HepG2 (cell line): ENCODE measurements around the gene RXRG. TPM values are rescaled to one million over a fixed set of nuclear protein-coding genes. Genes with fewer than 3 reads are reported as not detected.

Experiments used
- ATAC-seq: fragments of 200-7000 bp; cut with Tn5 transposase; 3 replicates; pipeline ENCODE4 v1.9.1; 2020; ENCODE audit warnings: mild to moderate bottlenecking, moderate library complexity
- BruUV-seq: library from RNA; stranded (reverse); fragments of 400-500 nt; replicated peaks from 2 replicates; lab custom pipeline; 2021; lab: Mats Ljungman, UMichigan
- CTCF ChIA-PET: fragments of 300-600 bp; formaldehyde crosslinking; extraction: SDS; loops from one replicate; lab custom pipeline; 2021; ENCODE audit warnings: low total read pairs, inconsistent platforms, low intra/inter-chr PET ratio; lab: Yijun Ruan, JAX
- POLR2A ChIA-PET: fragments of 350-600 bp; sonication (Branson Sonifier 250); formaldehyde crosslinking; loops from one replicate; lab custom pipeline; 2020; ENCODE audit warnings: antibody characterized with exemption, inconsistent platforms; lab: Yijun Ruan, JAX
- DNase-seq: peaks from one replicate; pipeline ENCODE4 v3.0.0-alpha.2; 2015; ENCODE audit warnings: low spot score
- FAIRE-seq: peaks from 3 replicates; lab custom pipeline; 2011; peaks lifted over from hg19 to GRCh38; lab: Jason Lieb, UNC
- H2AFZ ChIP-seq: one replicate; pipeline ENCODE4 v1.6.1; 2011; ENCODE audit warnings: low read length, inconsistent platforms
- H3K27ac ChIP-seq: fragments of 300-600 bp; 3 replicates; pipeline ENCODE4 v1.8.0; 2011; ENCODE audit warnings: mixed run types, mild to moderate bottlenecking, mixed read lengths, low read length, inconsistent platforms; ENCODE audit not compliant: insufficient read depth; ENCODE audit errors: extremely low read length
- H3K27me3 ChIP-seq, 2 experiments: fragments of 200-600 bp in 1 of 2; 2 replicates in 1 of 2; 3 replicates in 1 of 2; pipeline versions ENCODE4 v1.6.0 to v1.8.0; 2011; ENCODE audit warnings: low read length in 2 of 2, mild to moderate bottlenecking in 2 of 2, moderate library complexity in 2 of 2, inconsistent platforms in 1 of 2; ENCODE audit not compliant: insufficient read depth in 2 of 2, control insufficient read depth in 1 of 2
- H3K36me3 ChIP-seq, 2 experiments: fragments of 200-600 bp in 1 of 2; replicated peaks in 1 of 2; 2 replicates in 1 of 2; 3 replicates in 1 of 2; pipeline versions ENCODE4 v1.5.1 to v1.8.0; 2011; ENCODE audit warnings: low read length in 2 of 2, inconsistent platforms in 1 of 2; ENCODE audit not compliant: insufficient read depth in 2 of 2, control insufficient read depth in 1 of 2
- H3K4me1 ChIP-seq: 2 replicates; pipeline ENCODE4 v1.5.1; 2012; ENCODE audit warnings: low read length, inconsistent platforms; ENCODE audit not compliant: insufficient read depth
- H3K4me2 ChIP-seq: 2 replicates; pipeline ENCODE4 v1.6.0; 2011; ENCODE audit warnings: low read depth, low read length, inconsistent platforms
- H3K4me3 ChIP-seq, 3 experiments: fragments of 200-600 bp in 1 of 3; sonication (generic), shearing (Covaris generic) in 1 of 3; replicated peaks in 1 of 3; 2 replicates each; pipeline ENCODE4 v1.5.1; 2011 to 2016; ENCODE audit warnings: low read length in 3 of 3, inconsistent platforms in 2 of 3, low read depth in 2 of 3, mild to moderate bottlenecking in 2 of 3, control low read depth in 1 of 3, mixed read lengths in 1 of 3; ENCODE audit not compliant: insufficient read depth in 1 of 3
- H3K79me2 ChIP-seq: one replicate; pipeline ENCODE4 v1.6.1; 2011; ENCODE audit warnings: low read length, inconsistent platforms; ENCODE audit not compliant: insufficient read depth
- H3K9ac ChIP-seq: 2 replicates; pipeline ENCODE4 v1.6.0; 2011; ENCODE audit warnings: mild to moderate bottlenecking, low read depth, low read length, inconsistent platforms; ENCODE audit not compliant: insufficient read depth
- H3K9me3 ChIP-seq: 2 replicates; pipeline ENCODE4 v1.5.1; 2012; ENCODE audit warnings: mild to moderate bottlenecking, low read length
- H4K20me1 ChIP-seq: 2 replicates; pipeline ENCODE4 v1.6.0; 2011; ENCODE audit warnings: inconsistent platforms, mild to moderate bottlenecking, low read length, moderate library complexity; ENCODE audit not compliant: insufficient read depth
- HMG20A ChIP-seq: IDR thresholded peaks from 2 replicates; pipeline ENCODE4 v1.6.1; 2016; ENCODE audit warnings: borderline replicate concordance
- HMGXB3 ChIP-seq: sonication (generic); formaldehyde crosslinking; IDR thresholded peaks from 2 replicates; pipeline ENCODE4 v1.4.0; 2020; ENCODE audit warnings: missing genetic modification reagents, borderline replicate concordance
- NCOA5 ChIP-seq: sonication (generic); formaldehyde crosslinking; IDR thresholded peaks from 2 replicates; pipeline ENCODE4 v1.4.0; 2020; ENCODE audit warnings: missing genetic modification reagents
- PCBP1 ChIP-seq: fragments of 200-400 bp; formaldehyde crosslinking; IDR thresholded peaks from 2 replicates; pipeline ENCODE4 v1.6.1; 2017; ENCODE audit warnings: mild to moderate bottlenecking, low read depth, low read length, borderline replicate concordance
- RFX1 ChIP-seq: fragments of 450-650 bp; IDR thresholded peaks from 2 replicates; pipeline ENCODE4 v1.6.1; 2017
- SKI ChIP-seq: fragments of 450-650 bp; IDR thresholded peaks from one replicate; pipeline ENCODE4 v1.6.1; 2018; ENCODE audit warnings: mild to moderate bottlenecking; ENCODE audit not compliant: partially characterized antibody
- TAF15 ChIP-seq: fragments of 200-400 bp; formaldehyde crosslinking; IDR thresholded peaks from one replicate; pipeline ENCODE4 v1.6.1; 2018; ENCODE audit warnings: mild to moderate bottlenecking, low read depth, low read length; ENCODE audit not compliant: poor library complexity, severe bottlenecking
- U2AF2 ChIP-seq: fragments of 200-400 bp; formaldehyde crosslinking; IDR thresholded peaks from 2 replicates; pipeline ENCODE4 v1.6.1; 2017; ENCODE audit warnings: low read depth, mild to moderate bottlenecking, low read length
- ZFP91 ChIP-seq: sonication (generic); formaldehyde crosslinking; IDR thresholded peaks from 2 replicates; pipeline ENCODE4 v1.9.0; 2022; ENCODE audit warnings: missing genetic modification reagents, mild to moderate bottlenecking, borderline replicate concordance
- ZNF136 ChIP-seq: sonication (generic); formaldehyde crosslinking; IDR thresholded peaks from 2 replicates; pipeline ENCODE4 v1.8.1; 2022; ENCODE audit warnings: low read depth, mild to moderate bottlenecking, moderate library complexity, missing genetic modification reagents
- ZNF256 ChIP-seq: sonication (generic); formaldehyde crosslinking; conservative IDR thresholded peaks from 2 replicates; pipeline ENCODE4 v1.4.0; 2020; ENCODE audit warnings: missing genetic modification reagents
- ZNF510 ChIP-seq: sonication (generic); formaldehyde crosslinking; IDR thresholded peaks from 2 replicates; pipeline ENCODE4 v1.4.0; 2020; ENCODE audit warnings: low read depth, mild to moderate bottlenecking, missing genetic modification reagents
- ZNF780A ChIP-seq: sonication (generic); formaldehyde crosslinking; IDR thresholded peaks from 2 replicates; pipeline ENCODE4 v1.8.0; 2022; ENCODE audit warnings: mild to moderate bottlenecking, missing genetic modification reagents, moderate library complexity
- WGBS: methylation state at CpG from one replicate; pipeline ENCODE4 v1.1.6; 2017; ENCODE audit warnings: low lambda C conversion rate; 5-methylcytosine and 5-hydroxymethylcytosine counted together
- in situ Hi-C: cut with HindIII; loops from 2 replicates; pipeline ENCODE4 v1.10.0; 2017; ENCODE audit warnings: low pct_unique_long_range_greater_than_20kb; ENCODE audit not compliant: extremely low pct_ligation_motif_present
- intact Hi-C: fragments of 100-400 bp; cut with micrococcal nuclease; formaldehyde crosslinking; loops from one replicate; pipeline ENCODE4 v1.10.0; 2022; ENCODE audit not compliant: unreplicated experiment
- polyA plus RNA-seq, 8 experiments: library from polyadenylated mRNA; depleted of rRNA in 3 of 8; stranded (reverse) in 7 of 8; unstranded in 1 of 8; fragments of >200 nt; fragmentation: Illumina TruSeq in 4 of 8; extraction: Trizol in 4 of 8; gene quantifications; 2 replicates each; pipeline versions ENCODE4 v1.2.1 to v1.2.3, GENCODE V29; 2011 to 2016; ENCODE audit warnings: low read depth in 4 of 8, missing spikeins in 1 of 8, mixed read lengths in 1 of 8; ENCODE audit not compliant: insufficient read depth in 1 of 8
- total RNA-seq, 5 experiments: library from RNA; depleted of rRNA; stranded (reverse); fragments of >200 nt; fragmentation: Illumina TruSeq; extraction: Trizol; gene quantifications; 2 replicates each; pipeline ENCODE4 v1.2.3, GENCODE V29; 2016; ENCODE audit warnings: low read depth in 1 of 5
- TF ChIP-seq, protein P1 (sequence below): IDR thresholded peaks from 2 replicates; pipeline ENCODE4 v1.6.1; 2018; ENCODE audit warnings: missing genetic modification reagents

Gene RXRG
- total and polyA plus RNA-seq, 2 of the 13 experiments (the other 11 are each of a cell fraction or from before 2014, with no cell fraction given), result not detected

DNA sequence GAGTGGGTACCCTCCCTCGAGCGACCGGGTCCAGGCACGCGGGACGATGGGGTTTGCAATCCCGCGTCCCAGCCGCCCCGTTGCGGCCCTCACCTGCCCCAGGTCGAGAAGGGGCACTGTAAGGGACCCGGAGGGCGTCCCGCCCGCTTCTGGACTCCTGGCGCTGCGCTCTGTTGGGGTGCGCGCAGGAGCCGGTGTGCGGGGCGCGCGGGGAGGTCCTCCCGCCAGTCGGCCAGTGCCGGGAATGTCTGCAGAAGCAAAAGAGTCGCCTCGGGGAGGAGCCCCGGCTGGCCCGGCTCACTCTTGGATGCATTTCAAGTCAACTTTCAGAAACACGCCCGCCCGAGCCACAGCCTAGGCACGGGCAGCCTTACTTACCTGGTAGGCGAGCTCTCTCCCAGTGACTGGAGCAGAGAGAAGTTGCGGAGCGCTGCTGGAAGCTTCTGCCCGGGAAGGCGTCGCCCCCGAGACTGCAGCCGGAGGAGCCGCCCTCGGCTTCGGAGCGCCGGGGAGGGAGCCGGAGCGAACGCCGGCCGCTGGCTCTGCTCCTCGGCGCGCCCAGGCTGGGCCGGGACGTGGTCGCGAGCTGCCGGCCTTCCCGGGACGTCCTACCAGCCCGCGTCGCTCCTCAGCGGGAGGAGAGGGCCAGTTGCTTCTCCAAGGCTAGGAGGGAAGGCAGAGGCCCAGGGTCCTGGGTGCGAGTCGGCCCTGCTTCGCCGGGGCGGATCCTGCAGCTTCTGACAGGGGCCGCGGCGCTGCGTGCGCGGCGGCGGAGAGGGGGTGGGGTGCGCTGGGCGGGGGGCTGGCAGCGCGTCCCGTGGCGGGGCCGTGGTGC, 88.7 kb downstream of the RXRG start, which contains the start of gene LMX1A:
LMX1A (minus strand) TSS at position 739 of the 835 bp plus-strand sequence. CDS start 1,156 bp downstream, outside the sequence.
- no peaks in the 10 kb centered on the region for H3K4me1 ChIP-seq
- ATAC-seq, result no peak
- no peak for FAIRE-seq
- H3K4me2 ChIP-seq, result no peak within 1 kb of the TSS
- no peaks in the 10 kb centered on the region for H4K20me1 ChIP-seq
- no peak within 1 kb of the TSS for H3K9ac ChIP-seq
- H3K4me3 ChIP-seq, result no peak within 1 kb of the TSS
- ChIA-PET POLR2A (no interaction called here), CTCF (no interaction called here)
- 61% methylated on average over 38 of the region's 88 CpGs for WGBS
- no peak for TF ChIP-seq ZNF256 (CRISPR knock-in tag)
- TF ChIP-seq SKI, result no peak
- TF ChIP-seq, protein P1, sequence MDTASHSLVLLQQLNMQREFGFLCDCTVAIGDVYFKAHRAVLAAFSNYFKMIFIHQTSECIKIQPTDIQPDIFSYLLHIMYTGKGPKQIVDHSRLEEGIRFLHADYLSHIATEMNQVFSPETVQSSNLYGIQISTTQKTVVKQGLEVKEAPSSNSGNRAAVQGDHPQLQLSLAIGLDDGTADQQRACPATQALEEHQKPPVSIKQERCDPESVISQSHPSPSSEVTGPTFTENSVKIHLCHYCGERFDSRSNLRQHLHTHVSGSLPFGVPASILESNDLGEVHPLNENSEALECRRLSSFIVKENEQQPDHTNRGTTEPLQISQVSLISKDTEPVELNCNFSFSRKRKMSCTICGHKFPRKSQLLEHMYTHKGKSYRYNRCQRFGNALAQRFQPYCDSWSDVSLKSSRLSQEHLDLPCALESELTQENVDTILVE (CRISPR knock-in tag), result no peak
- no peak for TF ChIP-seq U2AF2
- no peak for TF ChIP-seq TAF15
- TF ChIP-seq RFX1, result no peak
- no peak for TF ChIP-seq HMG20A (CRISPR knock-in tag)
- no peak for TF ChIP-seq ZNF136
- TF ChIP-seq ZFP91 (CRISPR knock-in tag), result no peak
- TF ChIP-seq NCOA5, result no peak
- no peak for TF ChIP-seq HMGXB3 (CRISPR knock-in tag)
- no peak for TF ChIP-seq PCBP1
- TF ChIP-seq ZNF780A (CRISPR knock-in tag), result no peak
- no peak for TF ChIP-seq ZNF510 (CRISPR knock-in tag)
- intact Hi-C loops, result no loop called here
- DNase-seq, result no peak
- no peaks in the 10 kb centered on the region for H3K9me3 ChIP-seq
- BruUV-seq, result no TSS peak
- no peaks in the 10 kb centered on the region for H3K79me2 ChIP-seq
- H3K27ac ChIP-seq, result no peak within 1 kb of the TSS
- no peaks in the 10 kb centered on the region for H3K36me3 ChIP-seq
- H2AFZ ChIP-seq, result no peak within 1 kb of the TSS
- no peaks in the 10 kb centered on the region for H3K27me3 ChIP-seq
- in situ Hi-C loops, result no loop called here
